HFFc6 (cell line): Measurements from ENCODE around the gene PEX11A. TPM values are rescaled to one million over a fixed set of nuclear protein-coding genes. Genes with fewer than 3 reads are reported as not detected.
A peak's percentile ranks its signal among the peaks of the same experiment; 100 is the strongest.

Source experiments
- DNase-seq: peaks from one replicate; pipeline ENCODE4 v3.0.0-alpha.2; 2018
- H3K27ac Mint-ChIP-seq: 2 replicates; pipeline ENCODE4 v1.8.0; 2020; ENCODE audit warnings: mild to moderate bottlenecking, mixed read lengths
- H3K27me3 Mint-ChIP-seq: 2 replicates; pipeline ENCODE4 v1.8.0; 2021; ENCODE audit warnings: mild to moderate bottlenecking, moderate library complexity, mixed read lengths; ENCODE audit not compliant: insufficient read depth
- H3K36me3 Mint-ChIP-seq: 2 replicates; pipeline ENCODE4 v1.8.0; 2021; ENCODE audit warnings: low read depth, mixed read lengths
- H3K4me1 Mint-ChIP-seq: 2 replicates; pipeline ENCODE4 v1.8.0; 2020; ENCODE audit warnings: low read depth, mixed read lengths
- H3K4me3 Mint-ChIP-seq: 2 replicates; pipeline ENCODE4 v1.8.0; 2020; ENCODE audit warnings: mild to moderate bottlenecking, moderate library complexity, mixed read lengths
- H3K9me3 Mint-ChIP-seq: 2 replicates; pipeline ENCODE4 v1.8.0; 2020; ENCODE audit warnings: mild to moderate bottlenecking, mixed read lengths
- CTCF ChIP-seq: fragments of 200-600 bp; sonication (generic); IDR thresholded peaks from 2 replicates; pipeline ENCODE4 v1.5.0; 2021; ENCODE audit warnings: antibody characterized with exemption, mild to moderate bottlenecking
- total RNA-seq, 6 experiments: library from RNA; stranded (reverse); fragmentation: NEBNext Ultra II Directional; extraction: Animal tissue kit (Norgen Biotek cat#: 25700); gene quantifications; 2 replicates in 1 of 6; 3 replicates in 5 of 6; pipeline ENCODE4 v1.2.3, GENCODE V29; 2021

Gene PEX11A
- total RNA-seq, 6 experiments from 2014 or later, result 2.1 to 4.6 (median 3.0) TPM

- peak within 1 kb of the TSS; percentile 94 for H3K4me3 Mint-ChIP-seq
- H3K27ac Mint-ChIP-seq, result peak within 1 kb of the TSS; percentile 84
- peak; percentile 45 for DNase-seq
- peaks cover 4% of the 10 kb centered on the region for H3K27me3 Mint-ChIP-seq
- peaks cover 45% of the 10 kb centered on the region for H3K4me1 Mint-ChIP-seq
- no peak for TF ChIP-seq CTCF
- H3K9me3 Mint-ChIP-seq, result no peaks in the 10 kb centered on the region
- peaks cover 13% of the 10 kb centered on the region for H3K36me3 Mint-ChIP-seq
These were observed 35.4 kb downstream of the PEX11A start, which contains the start of gene KIF7 for GRCh38 chr15:89654847-89655805. Gene KIF7, minus strand, starts transcription at chr15:89655467. Its CDS starts 2,537 bp downstream, at chr15:89652930.

GRCh38 chr15:89654301-89654761 lies 36.2 kb downstream of the PEX11A start:
- peaks cover 4% of the 10 kb centered on the region for H3K27me3 Mint-ChIP-seq
- no peak for TF ChIP-seq CTCF
- peak overlapping the region; percentile 94 for H3K4me3 Mint-ChIP-seq
- no peaks in the 10 kb centered on the region for H3K9me3 Mint-ChIP-seq
- DNase-seq, result peak; percentile 67
- H3K36me3 Mint-ChIP-seq, result peaks cover 11% of the 10 kb centered on the region; the same call in 1 of the 2 replicates
- H3K4me1 Mint-ChIP-seq, result peaks cover 44% of the 10 kb centered on the region
- peak overlapping the region; percentile 84 for H3K27ac Mint-ChIP-seq

GRCh38 chr15:89653578-89653977 lies 37.0 kb downstream of the PEX11A start:
- DNase-seq, result no peak
- Mint-ChIP-seq H3K9me3 (no peaks in the 10 kb centered on the region), H3K36me3 (peaks cover 5% of the 10 kb centered on the region; the same call in 1 of the 2 replicates), H3K27me3 (peaks cover 4% of the 10 kb centered on the region), H3K4me3 (peak overlapping the region; percentile 94), H3K4me1 (peaks cover 38% of the 10 kb centered on the region), H3K27ac (peak overlapping the region; percentile 84)
- no peak for TF ChIP-seq CTCF

GRCh38 chr15:89652666-89653065 lies 37.9 kb downstream of the PEX11A start:
- Mint-ChIP-seq H3K4me3 (no peak overlapping the region), H3K27me3 (peaks cover 4% of the 10 kb centered on the region), H3K36me3 (peaks cover 5% of the 10 kb centered on the region; the same call in 1 of the 2 replicates), H3K4me1 (peaks cover 38% of the 10 kb centered on the region), H3K27ac (no peak overlapping the region), H3K9me3 (no peaks in the 10 kb centered on the region)
- no peak for DNase-seq
- no peak for TF ChIP-seq CTCF

GRCh38 chr15:89652131-89652530 lies 38.4 kb downstream of the PEX11A start:
- Mint-ChIP-seq H3K27ac (no peak overlapping the region), H3K27me3 (peaks cover 5% of the 10 kb centered on the region), H3K36me3 (peaks cover 8% of the 10 kb centered on the region), H3K9me3 (no peaks in the 10 kb centered on the region), H3K4me1 (peaks cover 37% of the 10 kb centered on the region), H3K4me3 (no peak overlapping the region)
- DNase-seq, result no peak
- no peak for TF ChIP-seq CTCF
